AG04449 (cell line): ENCODE measurements around the gene SARDH.

ENCODE experiments used
- CTCF ChIA-PET: fragments of 350-600 bp; formaldehyde crosslinking; extraction: SDS; loops from one replicate; lab custom pipeline; 2021; ENCODE audit warnings: antibody characterized with exemption; lab: Yijun Ruan, JAX
- POLR2A ChIA-PET: fragments of 400-600, 350-600 bp; formaldehyde crosslinking; extraction: SDS; loops from one replicate; lab custom pipeline; 2020; ENCODE audit warnings: antibody characterized with exemption, inconsistent platforms; lab: Yijun Ruan, JAX
- DNase-seq: peaks from one replicate; pipeline ENCODE4 v3.0.0-alpha.2; 2010; ENCODE audit warnings: low read depth, low spot score
- H3K4me3 ChIP-seq: 2 replicates; pipeline ENCODE4 v1.5.1; 2011; ENCODE audit warnings: low read depth, mild to moderate bottlenecking, control low read depth, low read length
- CTCF ChIP-seq: IDR thresholded peaks from one replicate; pipeline ENCODE4 v1.5.1; 2011; ENCODE audit warnings: mild to moderate bottlenecking, moderate library complexity, low read length, control low read depth, inconsistent platforms; ENCODE audit not compliant: insufficient read depth; ENCODE audit errors: missing control alignments

Gene SARDH

GRCh38 chr9:133777068-133777791 lies 39.1 kb upstream of the SARDH start:
- no peak for TF ChIP-seq CTCF
- CTCF ChIA-PET, result interaction anchor here (1.4 to 10.4 kb wide), 3 partner anchors 8 to 218 kb away, joined by 4 to 364 read pairs (median 63); no protein-coding TSS in a partner anchor
- H3K4me3 ChIP-seq, result no peak overlapping the region
- DNase-seq, result no peak
- POLR2A ChIA-PET, result no interaction called here

DNA sequence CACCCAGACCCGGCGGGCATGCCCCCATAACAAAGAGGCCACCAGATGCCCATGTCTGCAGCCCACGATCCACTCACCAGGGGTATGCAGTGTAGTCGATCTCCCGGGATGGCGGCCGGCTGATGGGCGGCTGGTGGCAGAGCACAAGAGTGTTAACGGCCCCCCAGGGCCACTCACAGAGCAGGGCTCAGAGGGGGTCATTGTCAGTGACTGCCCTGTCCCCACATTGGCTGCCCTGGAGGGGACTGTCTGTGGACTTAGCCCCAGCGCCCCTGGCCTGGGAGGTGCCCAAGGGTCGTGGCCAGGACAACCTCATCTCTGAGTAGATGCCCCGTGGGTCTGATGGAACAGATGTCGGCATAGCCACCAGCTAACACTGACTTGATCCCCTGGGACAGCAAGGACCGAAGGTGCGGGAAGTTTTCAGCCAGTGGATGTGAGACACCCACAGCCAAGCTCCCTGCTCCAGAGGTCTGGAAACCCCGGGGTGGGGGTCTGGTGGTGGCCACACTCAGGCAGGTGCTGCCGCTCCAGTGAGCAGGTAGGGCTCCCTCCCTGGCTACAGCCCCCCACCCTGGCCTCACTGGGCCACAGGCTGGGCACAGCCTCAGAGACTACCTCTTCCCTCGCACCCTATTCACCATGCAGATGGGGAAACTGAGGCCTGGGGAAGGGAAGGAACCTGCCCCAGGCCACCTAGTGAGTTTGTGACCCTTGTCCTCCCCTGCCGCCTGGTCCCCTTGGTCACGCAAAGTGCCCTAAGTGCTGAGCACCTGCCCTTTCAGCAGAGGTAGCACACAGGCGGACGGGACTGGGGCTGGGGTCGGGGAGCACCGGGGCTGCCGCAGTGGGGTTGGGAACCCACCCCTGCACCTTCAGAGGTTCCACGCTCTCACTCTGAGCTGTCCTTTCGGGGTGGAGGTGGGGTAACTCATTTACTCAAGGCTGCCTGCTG lies 38.1 kb upstream of the SARDH start:
- no peak overlapping the region for H3K4me3 ChIP-seq
- TF ChIP-seq CTCF, result no peak
- POLR2A ChIA-PET, result no interaction called here
- CTCF ChIA-PET, result interaction anchor here (1.2 to 10.4 kb wide), 3 partner anchors 8 to 219 kb away, joined by 5 to 364 read pairs (median 8); no protein-coding TSS in a partner anchor
- no peak for DNase-seq

- TF ChIP-seq CTCF, result no peak
- DNase-seq, result no peak
- ChIA-PET CTCF (interaction anchor here (1.2 to 10.4 kb wide), 3 partner anchors 9 to 220 kb away, joined by 5 to 364 read pairs (median 8); no protein-coding TSS in a partner anchor), POLR2A (no interaction called here)
- H3K4me3 ChIP-seq, result no peak overlapping the region
Measured at GRCh38 chr9:133775291-133775690, 37.1 kb upstream of the SARDH start.

- ChIA-PET POLR2A (no interaction called here), CTCF (interaction anchor here (0.6 to 2.6 kb wide), 5 partner anchors 10 to 220 kb away, joined by 3 to 8 read pairs (median 6); no protein-coding TSS in a partner anchor)
- DNase-seq, result no peak
- TF ChIP-seq CTCF, result no peak
- no peak overlapping the region for H3K4me3 ChIP-seq
Measured at GRCh38 chr9:133774799-133775198, 36.6 kb upstream of the SARDH start.

GRCh38 chr9:133773889-133774655 lies 35.9 kb upstream of the SARDH start:
- CTCF ChIA-PET, result interaction anchor here (0.6 to 2.6 kb wide), 5 partner anchors 8 to 220 kb away, joined by 3 to 19 read pairs (median 7); no protein-coding TSS in a partner anchor
- POLR2A ChIA-PET, result no interaction called here
- H3K4me3 ChIP-seq, result no peak overlapping the region
- TF ChIP-seq CTCF, result no peak
- no peak for DNase-seq
